HepG2 (cell line): Measurements from ENCODE around the gene MAP2K3. TPM values are rescaled to one million over a fixed set of nuclear protein-coding genes. Genes with fewer than 3 reads are reported as not detected.
A peak's percentile ranks its signal among the peaks of the same experiment; 100 is the strongest.

ENCODE experiments used
- ATAC-seq: fragments of 200-7000 bp; cut with Tn5 transposase; 3 replicates; pipeline ENCODE4 v1.9.1; 2020; ENCODE audit warnings: mild to moderate bottlenecking, moderate library complexity
- BruUV-seq: library from RNA; stranded (reverse); fragments of 400-500 nt; replicated peaks from 2 replicates; lab custom pipeline; 2021; lab: Mats Ljungman, UMichigan
- CTCF ChIA-PET: fragments of 300-600 bp; formaldehyde crosslinking; extraction: SDS; loops from one replicate; lab custom pipeline; 2021; ENCODE audit warnings: low total read pairs, inconsistent platforms, low intra/inter-chr PET ratio; lab: Yijun Ruan, JAX
- POLR2A ChIA-PET: fragments of 350-600 bp; sonication (Branson Sonifier 250); formaldehyde crosslinking; loops from one replicate; lab custom pipeline; 2020; ENCODE audit warnings: antibody characterized with exemption, inconsistent platforms; lab: Yijun Ruan, JAX
- DNase-seq: peaks from one replicate; pipeline ENCODE4 v3.0.0-alpha.2; 2015; ENCODE audit warnings: low spot score
- FAIRE-seq: peaks from 3 replicates; lab custom pipeline; 2011; peaks lifted over from hg19 to GRCh38; lab: Jason Lieb, UNC
- H2AFZ ChIP-seq: one replicate; pipeline ENCODE4 v1.6.1; 2011; ENCODE audit warnings: low read length, inconsistent platforms
- H3K27ac ChIP-seq: fragments of 300-600 bp; 3 replicates; pipeline ENCODE4 v1.8.0; 2011; ENCODE audit warnings: mixed run types, mild to moderate bottlenecking, mixed read lengths, low read length, inconsistent platforms; ENCODE audit not compliant: insufficient read depth; ENCODE audit errors: extremely low read length
- H3K27me3 ChIP-seq, 2 experiments: fragments of 200-600 bp in 1 of 2; 2 replicates in 1 of 2; 3 replicates in 1 of 2; pipeline versions ENCODE4 v1.6.0 to v1.8.0; 2011; ENCODE audit warnings: low read length in 2 of 2, mild to moderate bottlenecking in 2 of 2, moderate library complexity in 2 of 2, inconsistent platforms in 1 of 2; ENCODE audit not compliant: insufficient read depth in 2 of 2, control insufficient read depth in 1 of 2
- H3K36me3 ChIP-seq, 2 experiments: fragments of 200-600 bp in 1 of 2; replicated peaks in 1 of 2; 2 replicates in 1 of 2; 3 replicates in 1 of 2; pipeline versions ENCODE4 v1.5.1 to v1.8.0; 2011; ENCODE audit warnings: low read length in 2 of 2, inconsistent platforms in 1 of 2; ENCODE audit not compliant: insufficient read depth in 2 of 2, control insufficient read depth in 1 of 2
- H3K4me1 ChIP-seq: 2 replicates; pipeline ENCODE4 v1.5.1; 2012; ENCODE audit warnings: low read length, inconsistent platforms; ENCODE audit not compliant: insufficient read depth
- H3K4me2 ChIP-seq: 2 replicates; pipeline ENCODE4 v1.6.0; 2011; ENCODE audit warnings: low read depth, low read length, inconsistent platforms
- H3K4me3 ChIP-seq, 3 experiments: fragments of 200-600 bp in 1 of 3; sonication (generic), shearing (Covaris generic) in 1 of 3; replicated peaks in 1 of 3; 2 replicates each; pipeline ENCODE4 v1.5.1; 2011 to 2016; ENCODE audit warnings: low read length in 3 of 3, inconsistent platforms in 2 of 3, low read depth in 2 of 3, mild to moderate bottlenecking in 2 of 3, control low read depth in 1 of 3, mixed read lengths in 1 of 3; ENCODE audit not compliant: insufficient read depth in 1 of 3
- H3K79me2 ChIP-seq: one replicate; pipeline ENCODE4 v1.6.1; 2011; ENCODE audit warnings: low read length, inconsistent platforms; ENCODE audit not compliant: insufficient read depth
- H3K9ac ChIP-seq: 2 replicates; pipeline ENCODE4 v1.6.0; 2011; ENCODE audit warnings: mild to moderate bottlenecking, low read depth, low read length, inconsistent platforms; ENCODE audit not compliant: insufficient read depth
- H3K9me3 ChIP-seq: 2 replicates; pipeline ENCODE4 v1.5.1; 2012; ENCODE audit warnings: mild to moderate bottlenecking, low read length
- H4K20me1 ChIP-seq: 2 replicates; pipeline ENCODE4 v1.6.0; 2011; ENCODE audit warnings: inconsistent platforms, mild to moderate bottlenecking, low read length, moderate library complexity; ENCODE audit not compliant: insufficient read depth
- KAT2B ChIP-seq: fragments of 150-350 bp; IDR thresholded peaks from 2 replicates; pipeline ENCODE4 v1.6.1; 2014; ENCODE audit warnings: low read depth, low read length, borderline replicate concordance
- KDM3A ChIP-seq: IDR thresholded peaks from 2 replicates; pipeline ENCODE4 v1.6.1; 2018; ENCODE audit warnings: low read depth, missing compliant biosample characterization
- MBNL3 ChIP-seq: fragments of 250-450 bp; sonication (Bioruptor Pico); conservative IDR thresholded peaks from 2 replicates; pipeline ENCODE4 v1.8.0; 2022; ENCODE audit warnings: mild to moderate bottlenecking, inconsistent platforms
- NONO ChIP-seq, 2 experiments: fragments of 450-650 bp in 1 of 2; sonication (generic) in 1 of 2; formaldehyde crosslinking in 1 of 2; IDR thresholded peaks in 1 of 2; conservative IDR thresholded peaks in 1 of 2; 2 replicates each; pipeline versions ENCODE4 v1.6.1 to v1.8.0; 2017 to 2022; ENCODE audit warnings: mild to moderate bottlenecking in 1 of 2, missing genetic modification reagents in 1 of 2, moderate library complexity in 1 of 2
- SNRNP70 ChIP-seq: fragments of 200-400 bp; formaldehyde crosslinking; IDR thresholded peaks from 2 replicates; pipeline ENCODE4 v1.6.1; 2017; ENCODE audit warnings: mild to moderate bottlenecking, low read depth, low read length, moderate library complexity
- TIGD3 ChIP-seq: sonication (generic); formaldehyde crosslinking; IDR thresholded peaks from 2 replicates; pipeline ENCODE4 v1.5.1; 2020; ENCODE audit warnings: mild to moderate bottlenecking, missing genetic modification reagents, borderline replicate concordance
- ZNF354B ChIP-seq: sonication (generic); formaldehyde crosslinking; IDR thresholded peaks from 2 replicates; pipeline ENCODE4 v1.8.0; 2022; ENCODE audit warnings: mild to moderate bottlenecking, missing genetic modification reagents
- ZNF44 ChIP-seq: sonication (generic); formaldehyde crosslinking; IDR thresholded peaks from 2 replicates; pipeline ENCODE4 v1.5.1; 2020; ENCODE audit warnings: mild to moderate bottlenecking, missing genetic modification reagents
- ZNF552 ChIP-seq: sonication (generic); formaldehyde crosslinking; IDR thresholded peaks from 2 replicates; pipeline ENCODE4 v1.9.0; 2022; ENCODE audit warnings: missing genetic modification reagents, mild to moderate bottlenecking, borderline replicate concordance
- ZNF772 ChIP-seq: sonication (generic); formaldehyde crosslinking; IDR thresholded peaks from 2 replicates; pipeline ENCODE4 v1.5.0; 2020; ENCODE audit warnings: mild to moderate bottlenecking, missing genetic modification reagents
- WGBS: methylation state at CpG from one replicate; pipeline ENCODE4 v1.1.6; 2017; ENCODE audit warnings: low lambda C conversion rate; 5-methylcytosine and 5-hydroxymethylcytosine counted together
- in situ Hi-C: cut with HindIII; loops from 2 replicates; pipeline ENCODE4 v1.10.0; 2017; ENCODE audit warnings: low pct_unique_long_range_greater_than_20kb; ENCODE audit not compliant: extremely low pct_ligation_motif_present
- intact Hi-C: fragments of 100-400 bp; cut with micrococcal nuclease; formaldehyde crosslinking; loops from one replicate; pipeline ENCODE4 v1.10.0; 2022; ENCODE audit not compliant: unreplicated experiment
- polyA plus RNA-seq, 8 experiments: library from polyadenylated mRNA; depleted of rRNA in 3 of 8; stranded (reverse) in 7 of 8; unstranded in 1 of 8; fragments of >200 nt; fragmentation: Illumina TruSeq in 4 of 8; extraction: Trizol in 4 of 8; gene quantifications; 2 replicates each; pipeline versions ENCODE4 v1.2.1 to v1.2.3, GENCODE V29; 2011 to 2016; ENCODE audit warnings: low read depth in 4 of 8, missing spikeins in 1 of 8, mixed read lengths in 1 of 8; ENCODE audit not compliant: insufficient read depth in 1 of 8
- total RNA-seq, 5 experiments: library from RNA; depleted of rRNA; stranded (reverse); fragments of >200 nt; fragmentation: Illumina TruSeq; extraction: Trizol; gene quantifications; 2 replicates each; pipeline ENCODE4 v1.2.3, GENCODE V29; 2016; ENCODE audit warnings: low read depth in 1 of 5
- TF ChIP-seq, protein P1 (sequence below): sonication (generic); formaldehyde crosslinking; IDR thresholded peaks from 2 replicates; pipeline ENCODE4 v1.5.0; 2020; ENCODE audit warnings: missing genetic modification reagents
- TF ChIP-seq, protein P2 (sequence below), 2 experiments: fragments of 450-650 bp in 1 of 2; sonication (generic) in 1 of 2; formaldehyde crosslinking; IDR thresholded peaks; 2 replicates each; pipeline versions ENCODE4 v1.5.0 to v1.8.0; 2020 to 2022; ENCODE audit warnings: mild to moderate bottlenecking in 1 of 2, missing genetic modification reagents in 1 of 2
- TF ChIP-seq, protein P3 (sequence below): sonication (generic); formaldehyde crosslinking; IDR thresholded peaks from 2 replicates; pipeline ENCODE4 v1.5.1; 2020; ENCODE audit warnings: mild to moderate bottlenecking, missing genetic modification reagents, moderate library complexity

MAP2K3 gene
- total and polyA plus RNA-seq, 2 of the 13 experiments (the other 11 are each of a cell fraction or from before 2014, with no cell fraction given): 20.5 to 27.4 TPM

GRCh38 chr17:21275047-21275578 lies 9.4 kb upstream of the MAP2K3 start (continued):
- TF ChIP-seq, protein P1, sequence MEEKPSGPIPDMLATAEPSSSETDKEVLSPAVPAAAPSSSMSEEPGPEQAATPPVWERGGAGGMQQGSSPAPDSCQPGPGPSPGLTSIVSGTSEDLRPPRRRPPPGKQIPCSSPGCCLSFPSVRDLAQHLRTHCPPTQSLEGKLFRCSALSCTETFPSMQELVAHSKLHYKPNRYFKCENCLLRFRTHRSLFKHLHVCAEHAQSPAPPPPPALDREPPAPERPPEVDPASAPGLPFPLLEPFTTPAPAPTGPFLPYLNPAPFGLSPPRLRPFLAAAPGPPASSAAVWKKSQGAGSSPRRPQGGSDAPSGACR (CRISPR knock-in tag): 0 out of 2 replicates have a peak, but pooled peaks have one; percentile 6
- TF ChIP-seq NONO (IDR thresholded peaks at IDR 0.05): no peak
- TF ChIP-seq NONO (CRISPR knock-in tag; conservative IDR thresholded peaks at IDR 0.05): peak; percentile 30; the same call in 1 of the 2 replicates

- POLR2A ChIA-PET: interaction anchor here (0.7 to 5.6 kb wide), 5 partner anchors 10 to 276 kb away, joined by 3 to 56 read pairs (median 4); partner anchors contain the start of genes NATD1 and USP22
- no peak for TF ChIP-seq KDM3A
- TF ChIP-seq ZNF772 (CRISPR knock-in tag): peak; percentile 73; the same call in 1 of the 2 replicates
- TF ChIP-seq MBNL3 (CRISPR knock-in tag): no peak
- no peak for TF ChIP-seq SNRNP70
- TF ChIP-seq, protein P2, sequence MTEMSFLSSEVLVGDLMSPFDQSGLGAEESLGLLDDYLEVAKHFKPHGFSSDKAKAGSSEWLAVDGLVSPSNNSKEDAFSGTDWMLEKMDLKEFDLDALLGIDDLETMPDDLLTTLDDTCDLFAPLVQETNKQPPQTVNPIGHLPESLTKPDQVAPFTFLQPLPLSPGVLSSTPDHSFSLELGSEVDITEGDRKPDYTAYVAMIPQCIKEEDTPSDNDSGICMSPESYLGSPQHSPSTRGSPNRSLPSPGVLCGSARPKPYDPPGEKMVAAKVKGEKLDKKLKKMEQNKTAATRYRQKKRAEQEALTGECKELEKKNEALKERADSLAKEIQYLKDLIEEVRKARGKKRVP (CRISPR knock-in tag; IDR thresholded peaks at IDR 0.05): no peak
- 0 out of 2 replicates have a peak, but pooled peaks have one; percentile 73 for TF ChIP-seq ZNF44 (CRISPR knock-in tag)
- no peak for TF ChIP-seq ZNF552 (CRISPR knock-in tag)
- TF ChIP-seq, protein P3, sequence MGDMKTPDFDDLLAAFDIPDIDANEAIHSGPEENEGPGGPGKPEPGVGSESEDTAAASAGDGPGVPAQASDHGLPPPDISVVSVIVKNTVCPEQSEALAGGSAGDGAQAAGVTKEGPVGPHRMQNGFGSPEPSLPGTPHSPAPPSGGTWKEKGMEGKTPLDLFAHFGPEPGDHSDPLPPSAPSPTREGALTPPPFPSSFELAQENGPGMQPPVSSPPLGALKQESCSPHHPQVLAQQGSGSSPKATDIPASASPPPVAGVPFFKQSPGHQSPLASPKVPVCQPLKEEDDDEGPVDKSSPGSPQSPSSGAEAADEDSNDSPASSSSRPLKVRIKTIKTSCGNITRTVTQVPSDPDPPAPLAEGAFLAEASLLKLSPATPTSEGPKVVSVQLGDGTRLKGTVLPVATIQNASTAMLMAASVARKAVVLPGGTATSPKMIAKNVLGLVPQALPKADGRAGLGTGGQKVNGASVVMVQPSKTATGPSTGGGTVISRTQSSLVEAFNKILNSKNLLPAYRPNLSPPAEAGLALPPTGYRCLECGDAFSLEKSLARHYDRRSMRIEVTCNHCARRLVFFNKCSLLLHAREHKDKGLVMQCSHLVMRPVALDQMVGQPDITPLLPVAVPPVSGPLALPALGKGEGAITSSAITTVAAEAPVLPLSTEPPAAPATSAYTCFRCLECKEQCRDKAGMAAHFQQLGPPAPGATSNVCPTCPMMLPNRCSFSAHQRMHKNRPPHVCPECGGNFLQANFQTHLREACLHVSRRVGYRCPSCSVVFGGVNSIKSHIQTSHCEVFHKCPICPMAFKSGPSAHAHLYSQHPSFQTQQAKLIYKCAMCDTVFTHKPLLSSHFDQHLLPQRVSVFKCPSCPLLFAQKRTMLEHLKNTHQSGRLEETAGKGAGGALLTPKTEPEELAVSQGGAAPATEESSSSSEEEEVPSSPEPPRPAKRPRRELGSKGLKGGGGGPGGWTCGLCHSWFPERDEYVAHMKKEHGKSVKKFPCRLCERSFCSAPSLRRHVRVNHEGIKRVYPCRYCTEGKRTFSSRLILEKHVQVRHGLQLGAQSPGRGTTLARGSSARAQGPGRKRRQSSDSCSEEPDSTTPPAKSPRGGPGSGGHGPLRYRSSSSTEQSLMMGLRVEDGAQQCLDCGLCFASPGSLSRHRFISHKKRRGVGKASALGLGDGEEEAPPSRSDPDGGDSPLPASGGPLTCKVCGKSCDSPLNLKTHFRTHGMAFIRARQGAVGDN (CRISPR knock-in tag): peak; percentile 97
- TF ChIP-seq ZNF354B (CRISPR knock-in tag): no peak
- TF ChIP-seq TIGD3 (CRISPR knock-in tag): no peak
- no peak for TF ChIP-seq KAT2B
Observed at GRCh38 chr17:21275579-21276263, 8.8 kb upstream of the MAP2K3 start.

More at GRCh38 chr17:21275579-21276263, 8.8 kb upstream of the MAP2K3 start:
- FAIRE-seq (no peak), DNase-seq (peak; percentile 61), ATAC-seq (peak; percentile 87)
- Histone ChIP-seq H3K27ac (no peak overlapping the region), H2AFZ (no peak overlapping the region), H3K27me3 (peaks cover 0 to 34% of the 10 kb centered on the region in 2 experiments; a peak in 3 of 5 replicates), H3K4me3 (peak overlapping the region; percentile 55 to 81 (median 64); a peak in 5 of 6 replicates), H3K4me1 (peaks cover 48% of the 10 kb centered on the region), H4K20me1 (no peaks in the 10 kb centered on the region), H3K9me3 (no peaks in the 10 kb centered on the region), H3K9ac (peak overlapping the region; percentile 49; the same call in 1 of the 2 replicates), H3K79me2 (no peaks in the 10 kb centered on the region), H3K4me2 (peak overlapping the region; percentile 87), H3K36me3 (no peaks in the 10 kb centered on the region)
- under 1% methylated on average over 26 of the region's 52 CpGs for WGBS
- intact Hi-C loops: no loop called here
- CTCF ChIA-PET: no interaction called here
- in situ Hi-C loops: no loop called here
- no TSS peak for BruUV-seq
